Kidney epithelial cell (primary cell): ENCODE results near the gene S1PR3. TPM values are rescaled to one million over a fixed set of nuclear protein-coding genes. Genes with fewer than 3 reads are reported as not detected.
"Not testable (repeated sequence)": the region's sequence is repeated elsewhere in the genome, so short reads cannot be mapped to it uniquely, and the experiment has no call there.

ENCODE experiments used
- DNase-seq: peaks from one replicate; pipeline ENCODE4 v3.0.0-alpha.2; 2010; ENCODE audit warnings: low read depth
- H3K27me3 ChIP-seq: 2 replicates; pipeline ENCODE4 v1.6.0; 2011; ENCODE audit warnings: low read length; ENCODE audit not compliant: control insufficient read depth, insufficient read depth
- H3K36me3 ChIP-seq: 2 replicates; pipeline ENCODE4 v1.5.1; 2011; ENCODE audit warnings: low read length; ENCODE audit not compliant: control insufficient read depth, insufficient read depth
- H3K4me3 ChIP-seq: 2 replicates; pipeline ENCODE4 v1.5.1; 2011; ENCODE audit warnings: low read depth, mild to moderate bottlenecking, control low read depth, low read length
- CTCF ChIP-seq: IDR thresholded peaks from 2 replicates; pipeline ENCODE4 v1.5.1; 2011; ENCODE audit warnings: mild to moderate bottlenecking, moderate library complexity, low read length, control low read depth, inconsistent platforms; ENCODE audit not compliant: insufficient read depth, poor library complexity, severe bottlenecking
- total RNA-seq: library from RNA; depleted of rRNA; stranded (reverse); fragments of >200 nt; gene quantifications from 2 replicates; pipeline ENCODE4 v1.2.3, GENCODE V29; 2015

Gene S1PR3
- 1.8 and 1.9 TPM in 2 replicates for total RNA-seq

- no peak for DNase-seq
- H3K4me3 ChIP-seq = peak within 1 kb of the TSS; percentile 71
- no peak for TF ChIP-seq CTCF
- no peaks in the 10 kb centered on the region for H3K27me3 ChIP-seq
- H3K36me3 ChIP-seq = no peaks in the 10 kb centered on the region
Observed at GRCh38 chr9:88991066-88992034, at the start of gene S1PR3. TSS of gene S1PR3 (plus strand) at chr9:88991468. CDS start at chr9:89001201, 9,733 bp downstream.

GRCh38 chr9:88941586-88941985 is 49.7 kb upstream of the S1PR3 start:
- not testable (repeated sequence) for DNase-seq, H3K36me3 ChIP-seq, H3K27me3 ChIP-seq, H3K4me3 ChIP-seq

- TF ChIP-seq CTCF = no peak
- Histone ChIP-seq H3K36me3 (no peaks in the 10 kb centered on the region), H3K4me3 (no peak overlapping the region), H3K27me3 (no peaks in the 10 kb centered on the region)
- no peak for DNase-seq
Observed at GRCh38 chr9:88942411-88942810, 48.9 kb upstream of the S1PR3 start.

- no peak for TF ChIP-seq CTCF
- H3K27me3 ChIP-seq = no peaks in the 10 kb centered on the region
- no peak for DNase-seq
Observed at GRCh38 chr9:88945636-88946333, 45.5 kb upstream of the S1PR3 start.

GRCh38 chr9:88947581-88948573 is 43.4 kb upstream of the S1PR3 start:
- no peak for DNase-seq
- H3K4me3 ChIP-seq = no peak overlapping the region

More at GRCh38 chr9:88945636-88946333, 45.5 kb upstream of the S1PR3 start:
- Histone ChIP-seq H3K4me3 (no peak overlapping the region), H3K36me3 (no peaks in the 10 kb centered on the region)

More at GRCh38 chr9:88947581-88948573, 43.4 kb upstream of the S1PR3 start:
- no peak for TF ChIP-seq CTCF
- H3K27me3 ChIP-seq = no peaks in the 10 kb centered on the region
- H3K36me3 ChIP-seq = no peaks in the 10 kb centered on the region
